ENCODE data around the gene ACTA2. TPM values are rescaled to one million over a fixed set of nuclear protein-coding genes. Genes with fewer than 3 reads are reported as not detected.

The ACTA2 gene
- total RNA-seq, 1 donor from 2014 or later: 4.1 TPM

GRCh38 chr10:88893611-88894010 is 59.0 kb downstream of the ACTA2 start:
- no peak for DNase-seq (ENCODE audit: low read depth in 2 of 2)

DNA sequence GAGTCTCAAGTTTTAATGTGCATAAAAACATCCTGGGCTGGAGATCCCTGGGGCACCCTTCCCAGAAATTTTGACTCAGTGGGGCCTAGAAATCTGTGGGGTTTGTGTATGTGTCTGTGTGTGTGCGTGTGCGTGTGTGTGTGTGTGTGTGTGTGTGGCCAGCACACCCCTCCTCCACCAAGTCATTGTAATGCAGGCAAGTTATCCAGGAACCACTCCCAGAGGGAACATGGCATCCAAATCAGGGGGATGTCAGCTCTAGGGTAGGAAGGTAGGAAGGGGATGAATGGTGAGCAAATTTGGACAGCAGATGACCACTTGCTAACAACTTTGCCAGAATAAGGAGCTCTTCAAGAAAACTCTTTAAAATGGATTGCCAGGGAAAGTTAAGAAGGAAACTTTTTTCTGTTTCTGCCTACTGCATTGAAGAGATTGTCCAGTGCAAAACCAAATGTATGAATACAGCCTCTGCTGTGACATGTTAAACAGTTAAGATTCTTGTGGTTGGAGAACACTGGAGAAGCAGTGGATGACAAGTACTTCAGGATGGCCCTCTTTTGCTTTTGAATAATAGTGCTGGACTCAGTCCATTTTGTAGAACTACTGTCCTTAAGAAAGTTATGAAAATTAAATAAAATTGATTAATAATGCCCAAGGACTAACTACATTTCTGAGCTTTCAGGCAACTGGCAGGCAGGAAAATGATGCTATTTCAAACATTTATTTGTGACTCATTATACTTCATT is 60.2 kb downstream of the ACTA2 start:
- no peak for DNase-seq (ENCODE audit: low read depth in 2 of 2)

GRCh38 chr10:88890681-88891381 is 61.7 kb downstream of the ACTA2 start:
- no peak for DNase-seq (ENCODE audit: low read depth in 2 of 2)

GRCh38 chr10:88889559-88890337 is 62.8 kb downstream of the ACTA2 start:
- no peak for DNase-seq (ENCODE audit: low read depth in 2 of 2)

- DNase-seq (ENCODE audit: low read depth in 2 of 2): no peak
Observed at GRCh38 chr10:88888810-88889445, 63.6 kb downstream of the ACTA2 start.

GRCh38 chr10:88886557-88886956 is 66.0 kb downstream of the ACTA2 start:
- no peak for DNase-seq (ENCODE audit: low read depth in 2 of 2)

Other genes with a start within 250 kb of the ACTA2 start
- gene LIPK, start 246.5 kb downstream of the ACTA2 start, total RNA-seq: not detected in 2 replicates
- not detected in 2 replicates for gene LIPN, start 192.8 kb downstream of the ACTA2 start, total RNA-seq
- not detected in 2 replicates for gene LIPM, start 150.0 kb downstream of the ACTA2 start, total RNA-seq
- not detected in 2 replicates for gene ANKRD22, start 100.9 kb downstream of the ACTA2 start, total RNA-seq
- 0.25 and 0.26 TPM in 2 replicates for gene STAMBPL1, start 72.5 kb downstream of the ACTA2 start, total RNA-seq
- gene FAS, start 38.0 kb upstream of the ACTA2 start, total RNA-seq: 5.8 and 7.6 TPM in 2 replicates

All from dermis microvascular lymphatic vessel endothelial cell (primary cell).